SK-N-SH treated with all-trans-retinoic acid at 6 μM for 48 hours (cell line): Measurements from ENCODE around the gene ASCL2.

ENCODE experiments used
- ATAC-seq: fragments of 200-7000 bp; cut with Tn5 transposase; 3 replicates; pipeline ENCODE4 v1.9.1; 2020; ENCODE audit warnings: mild to moderate bottlenecking, moderate library complexity
- ARNTL ChIP-seq: fragments of 450-650 bp; formaldehyde crosslinking; IDR thresholded peaks from 2 replicates; pipeline ENCODE4 v1.5.0; 2020; ENCODE audit warnings: low read depth, mild to moderate bottlenecking, moderate library complexity, borderline replicate concordance
- BACH2 ChIP-seq: fragments of 250-450 bp; sonication (Bioruptor Pico); IDR thresholded peaks from 2 replicates; pipeline ENCODE4 v1.9.0; 2021; ENCODE audit warnings: mild to moderate bottlenecking, borderline replicate concordance
- CREB5 ChIP-seq: fragments of 250-450 bp; sonication (Bioruptor Pico); IDR thresholded peaks from 2 replicates; pipeline ENCODE4 v1.5.1; 2020; ENCODE audit warnings: low read depth, mild to moderate bottlenecking, moderate library complexity
- CSDC2 ChIP-seq: fragments of 250-450 bp; sonication (Bioruptor Pico); IDR thresholded peaks from 2 replicates; pipeline ENCODE4 v1.5.0; 2020; ENCODE audit warnings: mild to moderate bottlenecking, moderate library complexity
- CSRNP3 ChIP-seq: fragments of 250-450 bp; sonication (Bioruptor Pico); IDR thresholded peaks from 2 replicates; pipeline ENCODE4 v1.5.1; 2021; ENCODE audit warnings: mild to moderate bottlenecking, moderate library complexity
- ESRRG ChIP-seq: fragments of 250-450 bp; sonication (Bioruptor Pico); IDR thresholded peaks from 2 replicates; pipeline ENCODE4 v1.6.1; 2021; ENCODE audit warnings: mild to moderate bottlenecking
- GLIS3 ChIP-seq: fragments of 250-450 bp; sonication (Bioruptor Pico); IDR thresholded peaks from 2 replicates; pipeline ENCODE4 v1.5.0; 2020; ENCODE audit warnings: mild to moderate bottlenecking, moderate library complexity
- ISL1 ChIP-seq: fragments of 250-450 bp; sonication (Bioruptor Pico); IDR thresholded peaks from 2 replicates; pipeline ENCODE4 v2.1.2; 2022; ENCODE audit warnings: mild to moderate bottlenecking, moderate library complexity
- OSR1 ChIP-seq: fragments of 250-450 bp; sonication (Bioruptor Pico); IDR thresholded peaks from 2 replicates; pipeline ENCODE4 v1.8.0; 2022; ENCODE audit warnings: moderate library complexity, mild to moderate bottlenecking, inconsistent platforms
- PATZ1 ChIP-seq: fragments of 250-450 bp; sonication (Bioruptor Pico); IDR thresholded peaks from 2 replicates; pipeline ENCODE4 v1.8.0; 2020; ENCODE audit warnings: mild to moderate bottlenecking, moderate library complexity, borderline replicate concordance
- PPARA ChIP-seq: fragments of 250-450 bp; sonication (Bioruptor Pico); IDR thresholded peaks from 2 replicates; pipeline ENCODE4 v1.5.0; 2020; ENCODE audit warnings: mild to moderate bottlenecking, borderline replicate concordance
- RARB ChIP-seq: fragments of 250-450 bp; sonication (Bioruptor Pico); IDR thresholded peaks from 2 replicates; pipeline ENCODE4 v1.8.0; 2021; ENCODE audit warnings: mild to moderate bottlenecking, moderate library complexity
- SNAI2 ChIP-seq: fragments of 250-450 bp; sonication (Bioruptor Pico); IDR thresholded peaks from 2 replicates; pipeline ENCODE4 v1.5.0; 2020; ENCODE audit warnings: mild to moderate bottlenecking, moderate library complexity
- TCF4 ChIP-seq: fragments of 250-450 bp; sonication (Bioruptor Pico); IDR thresholded peaks from 2 replicates; pipeline ENCODE4 v1.8.0; 2021; ENCODE audit warnings: mild to moderate bottlenecking, moderate library complexity, borderline replicate concordance
- TOX ChIP-seq: fragments of 250-450 bp; sonication (Bioruptor Pico); IDR thresholded peaks from 2 replicates; pipeline ENCODE4 v1.8.0; 2021; ENCODE audit warnings: mild to moderate bottlenecking, moderate library complexity, borderline replicate concordance
- TSHZ2 ChIP-seq: fragments of 250-450 bp; sonication (Bioruptor Pico); IDR thresholded peaks from 2 replicates; pipeline ENCODE4 v1.5.0; 2020; ENCODE audit warnings: mild to moderate bottlenecking, moderate library complexity
- ZC3H10 ChIP-seq: fragments of 250-450 bp; sonication (Bioruptor Pico); IDR thresholded peaks from 2 replicates; pipeline ENCODE4 v1.5.1; 2021; ENCODE audit warnings: mild to moderate bottlenecking, moderate library complexity
- ZFP3 ChIP-seq: fragments of 250-450 bp; sonication (Bioruptor Pico); IDR thresholded peaks from 2 replicates; pipeline ENCODE4 v1.5.0; 2020; ENCODE audit warnings: mild to moderate bottlenecking, moderate library complexity
- ZFP30 ChIP-seq: fragments of 450-650 bp; formaldehyde crosslinking; IDR thresholded peaks from 2 replicates; pipeline ENCODE4 v1.5.0; 2022; ENCODE audit warnings: mild to moderate bottlenecking, moderate library complexity
- ZNF565 ChIP-seq: fragments of 450-650 bp; formaldehyde crosslinking; conservative IDR thresholded peaks from 2 replicates; pipeline ENCODE4 v1.5.0; 2020; ENCODE audit warnings: low read depth, mild to moderate bottlenecking, moderate library complexity
- ZNF70 ChIP-seq: fragments of 450-650 bp; formaldehyde crosslinking; IDR thresholded peaks from 2 replicates; pipeline ENCODE4 v1.5.0; 2020; ENCODE audit warnings: mild to moderate bottlenecking, moderate library complexity
- ZNF8 ChIP-seq: fragments of 450-650 bp; formaldehyde crosslinking; IDR thresholded peaks from 2 replicates; pipeline ENCODE4 v1.5.0; 2020; ENCODE audit warnings: mild to moderate bottlenecking, moderate library complexity

Gene ASCL2

GRCh38 chr11:2305140-2305778, 34.9 kb upstream of the ASCL2 start:
- peak; percentile 87 for ATAC-seq
- TF ChIP-seq CREB5 (CRISPR knock-in tag) (no peak), ZNF8 (no peak), ZNF565 (CRISPR knock-in tag) (no peak), ISL1 (no peak), ARNTL (CRISPR knock-in tag) (no peak), BACH2 (CRISPR knock-in tag) (no peak), TSHZ2 (no peak), ZFP30 (CRISPR knock-in tag) (no peak), ESRRG (CRISPR knock-in tag) (no peak), ZNF70 (CRISPR knock-in tag) (no peak), OSR1 (CRISPR knock-in tag) (no peak)

- TF ChIP-seq ZC3H10 = no peak
- no peak for TF ChIP-seq CSDC2 (CRISPR knock-in tag)
- no peak for TF ChIP-seq RARB
- TF ChIP-seq ISL1 = no peak
- no peak for TF ChIP-seq GLIS3
- TF ChIP-seq ARNTL (CRISPR knock-in tag) = no peak
- TF ChIP-seq TCF4 (CRISPR knock-in tag) = no peak
- no peak for TF ChIP-seq ZNF565 (CRISPR knock-in tag)
- TF ChIP-seq ESRRG (CRISPR knock-in tag) = no peak
- TF ChIP-seq ZFP30 (CRISPR knock-in tag) = no peak
- TF ChIP-seq ZNF70 (CRISPR knock-in tag) = no peak
- TF ChIP-seq BACH2 (CRISPR knock-in tag) = no peak
- TF ChIP-seq PPARA (CRISPR knock-in tag) = no peak
- no peak for TF ChIP-seq ZFP3 (CRISPR knock-in tag)
- TF ChIP-seq PATZ1 = no peak
- no peak for TF ChIP-seq CREB5 (CRISPR knock-in tag)
- no peak for TF ChIP-seq OSR1 (CRISPR knock-in tag)
- ATAC-seq = no peak
These were observed 34.2 kb upstream of the ASCL2 start for GRCh38 chr11:2304506-2305139.

- no peak for TF ChIP-seq CSDC2 (CRISPR knock-in tag)
- TF ChIP-seq TCF4 (CRISPR knock-in tag) = no peak
- no peak for TF ChIP-seq GLIS3
- TF ChIP-seq ISL1 = no peak
- no peak for TF ChIP-seq ZFP3 (CRISPR knock-in tag)
- TF ChIP-seq PATZ1 = no peak
- no peak for TF ChIP-seq TOX (CRISPR knock-in tag)
- no peak for TF ChIP-seq CREB5 (CRISPR knock-in tag)
- no peak for TF ChIP-seq SNAI2 (CRISPR knock-in tag)
- TF ChIP-seq ZC3H10 = no peak
- TF ChIP-seq CSRNP3 = no peak
- TF ChIP-seq RARB = no peak
- no peak for TF ChIP-seq ARNTL (CRISPR knock-in tag)
- ATAC-seq = no peak
These were observed 33.5 kb upstream of the ASCL2 start for GRCh38 chr11:2303627-2304505.
